Astrocyte (in vitro differentiated cells and primary cell): Measurements from ENCODE around the gene RGS11. TPM values are rescaled to one million over a fixed set of nuclear protein-coding genes. Genes with fewer than 3 reads are reported as not detected.

ENCODE experiments used
- DNase-seq: peaks from one replicate; pipeline ENCODE4 v3.0.0-alpha.2; 2010; ENCODE audit warnings: low read depth
- FAIRE-seq: peaks from 2 replicates; lab custom pipeline; 2011; peaks lifted over from hg19 to GRCh38; lab: Jason Lieb, UNC
- H2AFZ ChIP-seq: 2 replicates; pipeline ENCODE4 v1.6.0; 2012; ENCODE audit warnings: low read depth, low read length, inconsistent platforms
- H3K27ac ChIP-seq: 2 replicates; pipeline ENCODE4 v1.5.1; 2011; ENCODE audit warnings: low read depth, low read length, inconsistent platforms
- H3K27me3 ChIP-seq: 2 replicates; pipeline ENCODE4 v1.6.0; 2011; ENCODE audit warnings: low read length, inconsistent platforms; ENCODE audit not compliant: insufficient read depth
- H3K36me3 ChIP-seq: 2 replicates; pipeline ENCODE4 v1.5.1; 2011; ENCODE audit warnings: low read length, inconsistent platforms; ENCODE audit not compliant: insufficient read depth
- H3K4me1 ChIP-seq: 2 replicates; pipeline ENCODE4 v1.5.1; 2011; ENCODE audit warnings: low read length, inconsistent platforms; ENCODE audit not compliant: insufficient read depth
- H3K4me2 ChIP-seq: 2 replicates; pipeline ENCODE4 v1.6.0; 2012; ENCODE audit warnings: low read length, inconsistent platforms
- H3K4me3 ChIP-seq: 2 replicates; pipeline ENCODE4 v1.5.1; 2011; ENCODE audit warnings: low read depth, mild to moderate bottlenecking, low read length, inconsistent platforms; ENCODE audit not compliant: insufficient read depth
- H3K79me2 ChIP-seq: 2 replicates; pipeline ENCODE4 v1.6.0; 2012; ENCODE audit warnings: mild to moderate bottlenecking, low read length, inconsistent platforms; ENCODE audit not compliant: insufficient read depth
- H3K9ac ChIP-seq: 2 replicates; pipeline ENCODE4 v1.6.0; 2012; ENCODE audit warnings: mild to moderate bottlenecking, low read length, inconsistent platforms
- H3K9me3 ChIP-seq: 2 replicates; pipeline ENCODE4 v1.5.1; 2012; ENCODE audit warnings: low read depth, mild to moderate bottlenecking, low read length, inconsistent platforms; ENCODE audit not compliant: insufficient read depth
- H4K20me1 ChIP-seq: 2 replicates; pipeline ENCODE4 v1.6.0; 2012; ENCODE audit warnings: low read length, inconsistent platforms; ENCODE audit not compliant: insufficient read depth
- H3K27ac Mint-ChIP-seq: one replicate; pipeline ENCODE4 v1.8.0; 2021; ENCODE audit warnings: mild to moderate bottlenecking, mixed read lengths; ENCODE audit not compliant: unreplicated experiment
- H3K27me3 Mint-ChIP-seq: one replicate; pipeline ENCODE4 v1.8.0; 2021; ENCODE audit warnings: low read depth, mixed read lengths; ENCODE audit not compliant: unreplicated experiment
- H3K36me3 Mint-ChIP-seq: one replicate; pipeline ENCODE4 v1.8.0; 2021; ENCODE audit warnings: low read depth, mixed read lengths; ENCODE audit not compliant: unreplicated experiment
- H3K4me1 Mint-ChIP-seq: one replicate; pipeline ENCODE4 v1.8.0; 2021; ENCODE audit warnings: low read depth, mixed read lengths; ENCODE audit not compliant: unreplicated experiment
- H3K4me3 Mint-ChIP-seq: one replicate; pipeline ENCODE4 v1.8.0; 2021; ENCODE audit warnings: mild to moderate bottlenecking, moderate library complexity, mixed read lengths; ENCODE audit not compliant: unreplicated experiment
- H3K9me3 Mint-ChIP-seq: one replicate; pipeline ENCODE4 v1.8.0; 2021; ENCODE audit warnings: mild to moderate bottlenecking, mixed read lengths; ENCODE audit not compliant: unreplicated experiment
- EZH2 ChIP-seq: IDR thresholded peaks from 2 replicates; pipeline ENCODE4 v1.6.1; 2012; ENCODE audit warnings: mild to moderate bottlenecking, low read length, inconsistent platforms; ENCODE audit not compliant: insufficient read depth
- total RNA-seq: library from RNA; stranded (reverse); gene quantifications from 2 replicates; pipeline ENCODE4 v1.2.1, GENCODE V29; 2021
- TF ChIP-seq, protein P1 (sequence below): IDR thresholded peaks from 2 replicates; pipeline ENCODE4 v1.5.1; 2011; ENCODE audit warnings: low read depth, mild to moderate bottlenecking, inconsistent platforms, low read length, moderate library complexity; ENCODE audit not compliant: insufficient read depth

Gene RGS11
- total RNA-seq, 1 donor from 2014 or later = 2.7 TPM

DNA sequence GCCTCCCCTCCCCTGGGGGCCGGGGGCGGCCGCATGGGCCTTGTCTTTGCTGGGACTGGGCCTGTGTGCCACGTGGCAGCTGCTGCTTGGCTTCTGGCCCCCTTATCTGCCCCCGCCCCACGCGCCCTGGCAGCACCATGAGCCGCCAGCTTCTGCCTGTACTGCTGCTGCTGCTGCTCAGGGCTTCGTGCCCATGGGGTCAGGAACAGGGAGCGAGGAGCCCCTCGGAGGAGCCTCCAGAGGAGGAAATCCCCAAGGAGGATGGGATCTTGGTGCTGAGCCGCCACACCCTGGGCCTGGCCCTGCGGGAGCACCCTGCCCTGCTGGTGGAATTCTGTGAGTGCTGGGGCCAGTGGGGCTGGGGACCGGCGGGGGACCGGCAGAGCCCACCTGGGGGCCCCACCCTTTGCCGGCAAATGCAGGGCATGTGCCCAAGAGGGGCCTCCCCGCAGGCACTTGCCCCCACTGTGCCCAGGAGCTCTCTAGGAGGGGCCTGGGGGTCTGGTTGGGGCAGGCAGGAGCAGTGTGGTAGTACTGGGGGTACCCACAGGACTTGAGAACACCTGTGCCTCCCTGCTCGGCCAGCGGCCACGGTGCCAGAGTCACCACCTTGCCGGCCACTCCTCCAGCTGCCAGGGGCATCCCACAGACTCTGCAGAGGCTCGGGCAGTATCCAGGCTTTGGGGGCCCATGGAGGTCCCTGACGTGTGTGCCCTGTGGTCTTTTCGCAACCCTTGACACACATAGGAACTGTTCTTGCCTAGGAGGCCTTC, 7.5 kb upstream of the RGS11 start, which contains the start of gene PDIA2:
PDIA2 (plus strand) TSS at position 132 of the 773 bp plus-strand sequence; CDS start at position 138, 6 bp downstream.
- H3K4me3 ChIP-seq = no peak within 1 kb of the TSS
- H3K4me2 ChIP-seq = no peak within 1 kb of the TSS
- no peak within 1 kb of the TSS for H3K27ac ChIP-seq
- TF ChIP-seq EZH2 = no peak
- TF ChIP-seq, protein P1, sequence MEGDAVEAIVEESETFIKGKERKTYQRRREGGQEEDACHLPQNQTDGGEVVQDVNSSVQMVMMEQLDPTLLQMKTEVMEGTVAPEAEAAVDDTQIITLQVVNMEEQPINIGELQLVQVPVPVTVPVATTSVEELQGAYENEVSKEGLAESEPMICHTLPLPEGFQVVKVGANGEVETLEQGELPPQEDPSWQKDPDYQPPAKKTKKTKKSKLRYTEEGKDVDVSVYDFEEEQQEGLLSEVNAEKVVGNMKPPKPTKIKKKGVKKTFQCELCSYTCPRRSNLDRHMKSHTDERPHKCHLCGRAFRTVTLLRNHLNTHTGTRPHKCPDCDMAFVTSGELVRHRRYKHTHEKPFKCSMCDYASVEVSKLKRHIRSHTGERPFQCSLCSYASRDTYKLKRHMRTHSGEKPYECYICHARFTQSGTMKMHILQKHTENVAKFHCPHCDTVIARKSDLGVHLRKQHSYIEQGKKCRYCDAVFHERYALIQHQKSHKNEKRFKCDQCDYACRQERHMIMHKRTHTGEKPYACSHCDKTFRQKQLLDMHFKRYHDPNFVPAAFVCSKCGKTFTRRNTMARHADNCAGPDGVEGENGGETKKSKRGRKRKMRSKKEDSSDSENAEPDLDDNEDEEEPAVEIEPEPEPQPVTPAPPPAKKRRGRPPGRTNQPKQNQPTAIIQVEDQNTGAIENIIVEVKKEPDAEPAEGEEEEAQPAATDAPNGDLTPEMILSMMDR = no peak
- no peaks in the 10 kb centered on the region for H3K9me3 ChIP-seq
- peaks cover 7% of the 10 kb centered on the region for H3K27me3 ChIP-seq
- H3K79me2 ChIP-seq = no peaks in the 10 kb centered on the region
- H3K9ac ChIP-seq = no peak within 1 kb of the TSS
- no peak within 1 kb of the TSS for H2AFZ ChIP-seq
- H3K36me3 ChIP-seq = no peaks in the 10 kb centered on the region
- Mint-ChIP-seq H3K4me1 (no peaks in the 10 kb centered on the region), H3K9me3 (no peaks in the 10 kb centered on the region), H3K27me3 (peaks cover 5% of the 10 kb centered on the region), H3K36me3 (peaks cover 5% of the 10 kb centered on the region), H3K27ac (no peak within 1 kb of the TSS), H3K4me3 (no peak within 1 kb of the TSS)
- H4K20me1 ChIP-seq = peaks cover 4% of the 10 kb centered on the region
- DNase-seq (no peak), FAIRE-seq (no peak)
- H3K4me1 ChIP-seq = no peaks in the 10 kb centered on the region

DNA sequence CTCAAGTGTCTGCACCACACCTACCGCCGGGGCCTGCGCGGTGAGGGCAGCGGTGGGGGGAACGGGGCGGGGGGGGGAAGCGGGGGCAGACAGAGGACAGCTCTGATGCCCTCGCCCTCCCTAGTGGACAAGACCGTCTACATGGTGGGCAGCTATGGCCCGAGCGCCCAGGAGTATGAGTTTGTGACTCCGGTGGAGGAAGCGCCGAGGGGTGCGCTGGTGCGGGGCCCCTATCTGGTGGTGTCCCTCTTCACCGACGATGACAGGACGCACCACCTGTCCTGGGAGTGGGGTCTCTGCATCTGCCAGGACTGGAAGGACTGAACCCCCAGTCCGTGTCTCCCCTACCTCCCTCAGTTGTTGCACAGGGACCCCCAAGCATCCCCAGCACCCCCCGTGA, 6.7 kb upstream of the RGS11 start:
- DNase-seq = no peak
- Histone ChIP-seq H3K9me3 (no peaks in the 10 kb centered on the region), H2AFZ (no peak overlapping the region), H3K4me2 (no peak overlapping the region), H3K9ac (no peak overlapping the region), H3K27ac (no peak overlapping the region), H3K79me2 (no peaks in the 10 kb centered on the region), H4K20me1 (peaks cover 4% of the 10 kb centered on the region), H3K36me3 (no peaks in the 10 kb centered on the region), H3K4me1 (no peaks in the 10 kb centered on the region), H3K27me3 (peaks cover 7% of the 10 kb centered on the region), H3K4me3 (no peak overlapping the region)
- H3K27me3 Mint-ChIP-seq = peaks cover 5% of the 10 kb centered on the region
- TF ChIP-seq EZH2 = no peak
- TF ChIP-seq, protein P1 = no peak
- no peaks in the 10 kb centered on the region for H3K36me3 Mint-ChIP-seq
- no peak for FAIRE-seq
- no peaks in the 10 kb centered on the region for H3K9me3 Mint-ChIP-seq
- no peaks in the 10 kb centered on the region for H3K4me1 Mint-ChIP-seq
- H3K27ac Mint-ChIP-seq = no peak overlapping the region
- H3K4me3 Mint-ChIP-seq = no peak overlapping the region

DNA sequence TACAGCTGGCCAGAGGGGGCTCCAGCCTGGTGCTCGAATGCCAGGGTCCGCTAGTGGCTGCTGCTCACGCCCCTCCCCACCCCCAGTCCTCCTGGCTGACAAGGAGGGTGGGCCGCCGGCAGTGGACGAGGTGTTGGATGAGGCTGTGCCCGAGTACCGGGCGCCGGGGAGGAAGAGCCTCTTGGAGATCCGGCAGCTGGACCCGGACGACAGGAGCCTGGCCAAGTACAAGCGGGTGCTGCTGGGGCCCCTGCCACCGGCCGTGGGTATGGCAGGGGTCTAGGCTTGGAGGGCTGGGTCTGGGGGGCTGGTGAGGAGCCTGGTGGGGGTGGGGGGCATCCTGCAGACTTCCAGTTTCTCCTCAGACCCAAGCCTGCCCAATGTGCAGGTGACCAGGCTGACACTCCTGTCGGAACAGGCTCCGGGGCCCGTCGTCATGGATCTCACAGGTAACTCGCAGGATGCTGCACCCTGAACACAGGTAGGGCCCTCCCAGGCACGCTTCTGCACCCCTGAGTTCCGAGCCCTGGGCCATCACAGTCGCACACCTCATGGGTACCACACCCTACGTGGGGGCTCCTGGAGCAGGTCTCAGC, 6.0 kb upstream of the RGS11 start:
- Mint-ChIP-seq H3K36me3 (no peaks in the 10 kb centered on the region), H3K27ac (no peak overlapping the region), H3K27me3 (peaks cover 10% of the 10 kb centered on the region), H3K4me1 (no peaks in the 10 kb centered on the region), H3K9me3 (no peaks in the 10 kb centered on the region), H3K4me3 (no peak overlapping the region)
- H2AFZ ChIP-seq = no peak overlapping the region
- peaks cover 7% of the 10 kb centered on the region for H3K27me3 ChIP-seq
- FAIRE-seq (no peak), DNase-seq (no peak)
- no peaks in the 10 kb centered on the region for H3K79me2 ChIP-seq
- no peak overlapping the region for H3K4me2 ChIP-seq
- H3K4me1 ChIP-seq = no peaks in the 10 kb centered on the region
- no peaks in the 10 kb centered on the region for H3K9me3 ChIP-seq
- no peak for TF ChIP-seq EZH2
- TF ChIP-seq, protein P1 = no peak
- H3K9ac ChIP-seq = no peak overlapping the region
- H3K36me3 ChIP-seq = no peaks in the 10 kb centered on the region
- H3K4me3 ChIP-seq = no peak overlapping the region
- no peak overlapping the region for H3K27ac ChIP-seq
- peaks cover 4% of the 10 kb centered on the region for H4K20me1 ChIP-seq
